ENCODE results near the gene AK9.
A peak's percentile ranks its signal among the peaks of the same experiment; 100 is the strongest.
"Not testable (repeated sequence)": the region's sequence is repeated elsewhere in the genome, so short reads cannot be mapped to it uniquely, and the experiment has no call there.

AK9 gene

DNA sequence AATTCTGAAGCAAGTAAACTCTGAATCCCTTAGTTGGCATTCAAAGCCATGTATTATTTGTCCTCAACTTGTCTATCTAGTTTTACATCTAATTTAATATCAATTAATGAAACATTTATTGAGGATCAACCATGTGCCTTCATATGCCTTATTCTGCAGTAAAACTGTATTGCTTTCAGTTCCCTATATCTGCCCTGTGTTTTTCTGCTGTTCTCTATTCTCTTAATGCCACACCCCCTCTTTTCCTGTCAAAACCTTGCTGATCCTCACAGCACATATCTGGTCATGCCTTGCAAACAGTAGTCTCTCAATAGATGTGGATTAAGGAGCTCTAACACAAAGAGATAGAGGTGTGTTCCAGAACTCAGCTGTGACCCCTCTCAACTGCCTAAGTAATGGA lies 2.1 kb upstream of the AK9 start:
- CTCF ChIA-PET: interaction anchor here (0.7 to 17.1 kb wide), 7 partner anchors 9 to 347 kb away, joined by 3 to 551 read pairs (median 5); no protein-coding TSS in a partner anchor
- TF ChIP-seq, protein P1, sequence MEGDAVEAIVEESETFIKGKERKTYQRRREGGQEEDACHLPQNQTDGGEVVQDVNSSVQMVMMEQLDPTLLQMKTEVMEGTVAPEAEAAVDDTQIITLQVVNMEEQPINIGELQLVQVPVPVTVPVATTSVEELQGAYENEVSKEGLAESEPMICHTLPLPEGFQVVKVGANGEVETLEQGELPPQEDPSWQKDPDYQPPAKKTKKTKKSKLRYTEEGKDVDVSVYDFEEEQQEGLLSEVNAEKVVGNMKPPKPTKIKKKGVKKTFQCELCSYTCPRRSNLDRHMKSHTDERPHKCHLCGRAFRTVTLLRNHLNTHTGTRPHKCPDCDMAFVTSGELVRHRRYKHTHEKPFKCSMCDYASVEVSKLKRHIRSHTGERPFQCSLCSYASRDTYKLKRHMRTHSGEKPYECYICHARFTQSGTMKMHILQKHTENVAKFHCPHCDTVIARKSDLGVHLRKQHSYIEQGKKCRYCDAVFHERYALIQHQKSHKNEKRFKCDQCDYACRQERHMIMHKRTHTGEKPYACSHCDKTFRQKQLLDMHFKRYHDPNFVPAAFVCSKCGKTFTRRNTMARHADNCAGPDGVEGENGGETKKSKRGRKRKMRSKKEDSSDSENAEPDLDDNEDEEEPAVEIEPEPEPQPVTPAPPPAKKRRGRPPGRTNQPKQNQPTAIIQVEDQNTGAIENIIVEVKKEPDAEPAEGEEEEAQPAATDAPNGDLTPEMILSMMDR (IDR thresholded peaks at IDR 0.05; ENCODE audit: insufficient read depth, low read length, missing control alignments): no peak
- no peak for DNase-seq (ENCODE audit: low read depth, low spot score)
- POLR2A ChIA-PET: no interaction called here
- no peak overlapping the region for H3K4me3 ChIP-seq (ENCODE audit: low read depth, low read length)

DNA sequence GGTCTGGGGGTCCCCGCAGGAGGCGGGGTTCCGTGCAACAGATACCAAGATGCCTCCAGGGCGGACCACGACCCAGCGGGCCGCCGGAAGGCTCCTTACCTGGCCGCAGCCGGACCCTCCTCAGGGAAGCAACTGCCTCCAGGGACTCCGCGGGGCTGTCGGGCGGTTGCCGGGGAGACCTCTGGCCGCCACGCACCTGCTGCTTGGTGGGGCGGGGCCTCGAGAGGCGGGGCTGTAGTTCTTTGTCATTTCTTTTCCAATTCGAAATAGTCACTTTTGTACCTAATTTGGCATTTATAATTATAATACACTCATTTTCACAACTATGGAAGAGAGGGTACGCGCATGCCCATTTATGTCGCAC lies 647 bp downstream of the AK9 start:
- peak overlapping the region; percentile 76 for H3K4me3 ChIP-seq (ENCODE audit: low read depth, low read length)
- DNase-seq (ENCODE audit: low read depth, low spot score): no peak
- POLR2A ChIA-PET: no interaction called here
- TF ChIP-seq, protein P1 (IDR thresholded peaks at IDR 0.05; ENCODE audit: insufficient read depth, low read length, missing control alignments): no peak
- CTCF ChIA-PET: interaction anchor here (1.1 to 17.1 kb wide), 5 partner anchors 15 to 701 kb away, joined by 3 to 551 read pairs (median 5); no protein-coding TSS in a partner anchor

DNA sequence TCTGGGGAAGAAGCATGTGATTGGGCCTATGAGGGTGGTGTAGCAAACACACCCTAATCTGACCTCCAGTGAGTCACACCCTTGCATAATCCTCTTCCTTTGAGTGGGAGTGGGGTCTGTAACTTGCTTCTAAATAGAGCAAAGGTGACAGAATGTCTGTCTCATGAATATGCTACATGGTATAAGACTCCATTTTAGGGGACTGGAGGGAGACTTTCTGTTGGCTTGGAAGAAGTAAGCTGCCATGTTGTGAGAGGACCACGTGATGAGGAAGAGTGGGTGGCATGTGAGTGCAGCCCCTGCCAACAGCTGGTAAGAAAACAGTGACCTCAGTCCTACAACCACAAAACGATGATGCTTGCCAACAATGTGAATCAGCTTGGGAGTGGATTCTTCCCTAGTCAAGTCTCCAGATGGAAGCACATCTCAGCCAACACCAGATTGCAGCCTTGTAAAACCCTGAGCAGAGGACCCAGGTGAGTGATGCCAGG lies 3.7 kb downstream of the AK9 start:
- POLR2A ChIA-PET: interaction anchor here (0.9 kb wide), 1 partner anchor 492 kb away, joined by 3 read pairs; the partner anchor contains the start of gene WASF1
- CTCF ChIA-PET: interaction anchor here (1.0 to 1.7 kb wide), 3 partner anchors 22 to 352 kb away, joined by 3 to 6 read pairs (median 5); no protein-coding TSS in a partner anchor
- no peak overlapping the region for H3K4me3 ChIP-seq (ENCODE audit: low read depth, low read length)
- DNase-seq (ENCODE audit: low read depth, low spot score): peak; percentile 70
- TF ChIP-seq, protein P1 (IDR thresholded peaks at IDR 0.05; ENCODE audit: insufficient read depth, low read length, missing control alignments): no peak

DNA sequence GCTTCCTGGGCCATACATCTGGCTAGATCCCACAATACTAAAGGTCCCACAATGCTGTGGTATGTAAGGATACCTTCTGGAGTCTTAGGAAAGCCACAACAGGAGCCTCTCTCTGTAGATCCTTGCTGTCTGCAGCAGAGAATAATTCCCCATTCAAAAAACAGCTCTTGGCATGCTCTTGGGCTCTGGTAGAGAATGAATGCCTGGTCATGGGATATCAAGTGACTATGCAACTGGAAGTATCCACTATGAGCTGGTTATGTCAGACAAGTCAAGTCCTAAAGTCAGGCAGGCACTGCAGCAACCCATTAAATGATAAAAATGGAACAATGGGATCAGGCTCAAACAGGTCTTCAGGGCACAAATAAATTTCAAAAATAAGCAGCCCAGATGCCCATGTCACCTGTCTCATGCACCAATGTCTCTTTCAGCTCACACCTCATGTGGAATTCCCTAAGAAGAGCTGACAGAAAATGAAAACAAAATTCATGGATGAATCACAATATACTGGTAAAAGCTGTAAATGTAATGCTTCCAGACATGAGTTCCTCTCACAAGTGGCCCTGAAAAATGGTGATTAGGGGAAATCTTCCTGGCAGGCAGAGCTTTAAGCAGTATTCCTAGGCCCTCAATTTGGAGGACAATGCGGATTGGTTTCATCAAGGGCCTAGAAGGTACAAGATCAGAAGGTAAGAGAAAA lies 4.3 kb downstream of the AK9 start:
- H3K4me3 ChIP-seq (ENCODE audit: low read depth, low read length): no peak overlapping the region
- ChIA-PET CTCF (interaction anchor here (1.0 to 1.7 kb wide), 3 partner anchors 21 to 353 kb away, joined by 3 to 6 read pairs (median 5); no protein-coding TSS in a partner anchor), POLR2A (interaction anchor here (0.9 kb wide), 1 partner anchor 493 kb away, joined by 3 read pairs; the partner anchor contains the start of gene WASF1)
- DNase-seq (ENCODE audit: low read depth, low spot score): no peak
- TF ChIP-seq, protein P1 (IDR thresholded peaks at IDR 0.05; ENCODE audit: insufficient read depth, low read length, missing control alignments): no peak

DNA sequence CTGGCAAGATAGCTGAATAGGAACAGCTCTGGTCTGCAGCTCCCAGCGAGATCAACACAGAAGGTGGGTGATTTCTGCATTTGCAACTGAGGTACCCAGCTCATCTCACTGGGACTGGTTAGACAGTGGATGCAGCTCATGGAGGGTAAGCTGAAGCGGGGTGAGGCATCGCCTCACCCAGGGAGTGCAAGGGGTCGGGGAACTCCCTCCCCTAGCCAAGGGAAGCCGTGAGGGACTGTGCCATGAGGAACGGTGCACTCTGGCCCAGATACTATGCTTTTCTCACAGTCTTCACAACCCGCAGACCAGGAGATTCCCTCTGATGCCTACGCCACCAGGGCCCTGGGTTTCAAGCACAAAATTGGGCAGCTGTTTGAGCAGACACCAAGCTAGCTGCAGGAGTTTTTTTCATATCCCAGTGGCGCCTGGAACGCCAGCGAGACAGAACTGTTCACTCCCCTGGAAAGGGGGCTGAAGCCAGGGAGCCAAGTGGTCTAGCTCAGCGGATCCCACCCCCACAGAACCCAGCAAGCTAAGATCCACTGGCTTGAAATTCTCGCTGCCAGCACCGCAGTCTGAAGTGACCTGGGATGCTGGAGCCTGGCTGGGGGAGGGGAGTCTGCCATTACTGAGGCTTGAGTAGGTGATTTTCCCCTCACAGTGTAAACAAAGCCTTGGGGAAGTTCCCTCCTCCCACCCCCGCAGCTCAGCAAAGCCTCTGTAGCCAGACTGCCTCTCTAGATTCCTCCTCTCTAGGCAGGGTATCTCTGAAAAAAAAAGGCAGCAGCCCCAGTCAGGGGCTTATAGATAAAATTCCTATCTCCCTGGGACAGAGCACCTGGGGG lies 12.1 kb downstream of the AK9 start:
- DNase-seq (ENCODE audit: low read depth, low spot score); CTCF ChIA-PET; POLR2A ChIA-PET: not testable (repeated sequence)

DNA sequence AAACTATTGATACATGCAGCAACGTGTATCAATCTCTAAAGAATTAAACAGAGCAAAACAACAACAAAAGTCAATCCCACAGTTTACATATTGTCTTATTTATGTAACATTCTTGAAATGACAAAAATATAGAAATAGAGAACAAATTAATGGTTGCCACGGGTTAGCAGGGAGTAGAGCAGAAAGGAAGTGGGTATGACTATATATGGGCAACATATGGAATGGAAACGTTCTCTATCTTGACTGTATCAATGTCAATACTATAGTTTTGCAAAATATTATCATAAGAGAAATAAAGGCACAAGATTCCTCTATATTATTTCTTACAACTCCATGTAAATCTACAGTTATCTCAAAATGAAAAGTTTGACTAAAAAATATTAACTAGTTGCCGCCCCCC lies 12.8 kb downstream of the AK9 start:
- no peak for DNase-seq (ENCODE audit: low read depth, low spot score)
- TF ChIP-seq, protein P1 (IDR thresholded peaks at IDR 0.05; ENCODE audit: insufficient read depth, low read length, missing control alignments): no peak
- no peak overlapping the region for H3K4me3 ChIP-seq (ENCODE audit: low read depth, low read length)
- CTCF ChIA-PET: no interaction called here
- POLR2A ChIA-PET: no interaction called here

More for the DNA sequence above, 12.1 kb downstream of the AK9 start:
- not testable (repeated sequence) for H3K4me3 ChIP-seq (ENCODE audit: low read depth, low read length)
